Stimulated activated memory B cell treated with anti-CD40 and anti-IgM and Interleukin-4, amounts not matched to agents 10 μg/mL and 1 μg/mL and 100 μg/mL, for 72 hours (primary cell): Measurements from ENCODE around the gene NVL.

Experiments used
- ATAC-seq: fragments of 150-1000 bp; cut with Tn5 transposase; 2 replicates; pipeline ENCODE4 v1.10.0; 2021
- H3K27ac Mint-ChIP-seq: one replicate; pipeline ENCODE4 v1.8.0; 2022; ENCODE audit warnings: mild to moderate bottlenecking, mixed read lengths
- H3K27me3 Mint-ChIP-seq: one replicate; pipeline ENCODE4 v1.8.0; 2022; ENCODE audit warnings: mixed read lengths
- H3K36me3 Mint-ChIP-seq: one replicate; pipeline ENCODE4 v1.8.0; 2022; ENCODE audit warnings: mixed read lengths
- H3K4me1 Mint-ChIP-seq: one replicate; pipeline ENCODE4 v1.8.0; 2022; ENCODE audit warnings: mixed read lengths
- H3K4me3 Mint-ChIP-seq: one replicate; pipeline ENCODE4 v1.8.0; 2022; ENCODE audit warnings: mild to moderate bottlenecking, moderate library complexity, mixed read lengths
- H3K9me3 Mint-ChIP-seq: one replicate; pipeline ENCODE4 v1.8.0; 2022; ENCODE audit warnings: mixed read lengths

The NVL gene

DNA sequence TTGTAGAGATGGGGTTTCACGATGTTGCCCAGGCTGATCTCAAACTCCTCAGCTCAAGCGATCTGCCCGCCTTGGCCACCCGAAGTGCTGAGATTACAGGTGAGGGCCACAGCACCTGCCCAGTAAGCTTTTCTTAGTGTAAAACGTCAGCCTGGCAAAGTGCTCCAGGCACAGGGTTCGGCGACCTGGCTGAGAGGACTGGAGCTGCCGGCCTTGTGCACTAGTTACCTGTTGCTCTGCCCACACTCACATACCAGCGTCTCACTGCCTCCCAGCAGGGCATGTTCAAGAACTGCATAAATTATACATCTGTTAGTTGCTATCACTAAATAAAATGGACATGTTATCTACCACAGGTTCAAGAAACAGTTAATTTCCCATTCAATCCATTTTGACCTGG is 91.8 kb downstream of the NVL start:
- no peak for ATAC-seq
- peaks cover 6% of the 10 kb centered on the region for H3K4me1 Mint-ChIP-seq
- H3K36me3 Mint-ChIP-seq = peaks cover 30% of the 10 kb centered on the region
- no peaks in the 10 kb centered on the region for H3K27me3 Mint-ChIP-seq
- H3K9me3 Mint-ChIP-seq = no peaks in the 10 kb centered on the region
- H3K27ac Mint-ChIP-seq = peak overlapping the region; percentile 9
- H3K4me3 Mint-ChIP-seq = no peak overlapping the region

DNA sequence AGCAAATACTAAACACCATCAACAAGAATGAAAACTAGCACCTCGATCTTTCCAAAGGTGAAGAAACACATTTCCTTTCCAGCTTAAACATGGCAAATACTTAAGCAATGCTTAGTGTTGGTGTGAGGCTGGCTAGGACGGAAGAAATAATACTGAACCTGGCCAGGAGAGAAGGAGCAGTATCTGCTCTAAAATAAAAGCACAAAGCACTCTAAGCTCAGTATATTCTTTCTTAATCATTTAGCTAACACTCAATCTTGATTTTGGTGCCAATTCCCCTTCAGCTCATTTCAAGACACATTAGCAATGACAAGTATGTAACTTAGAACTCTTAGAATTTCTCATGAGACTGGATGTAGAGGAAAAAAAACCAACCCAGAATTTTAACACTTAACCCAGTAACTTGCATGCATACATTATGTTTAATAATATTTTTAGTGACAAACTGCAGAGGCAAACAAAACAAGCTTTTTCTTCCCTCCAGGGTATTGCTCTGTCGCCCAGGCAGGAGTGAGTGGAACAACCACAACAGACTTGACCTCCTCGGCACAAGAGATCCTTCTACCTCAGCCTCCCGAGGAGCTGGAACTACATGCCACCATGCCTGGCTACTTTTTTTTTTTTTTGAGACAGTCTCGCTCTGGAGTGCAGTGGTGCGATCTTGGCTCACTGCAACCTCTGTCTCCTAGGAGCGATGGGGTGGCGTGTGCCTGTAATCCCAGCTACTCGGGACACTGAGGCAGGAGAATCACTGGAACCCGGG is 92.7 kb downstream of the NVL start:
- no peaks in the 10 kb centered on the region for H3K27me3 Mint-ChIP-seq
- peaks cover 6% of the 10 kb centered on the region for H3K4me1 Mint-ChIP-seq
- H3K9me3 Mint-ChIP-seq = no peaks in the 10 kb centered on the region
- ATAC-seq = no peak
- no peak overlapping the region for H3K4me3 Mint-ChIP-seq
- H3K36me3 Mint-ChIP-seq = peaks cover 35% of the 10 kb centered on the region
- H3K27ac Mint-ChIP-seq = peak overlapping the region; percentile 60

DNA sequence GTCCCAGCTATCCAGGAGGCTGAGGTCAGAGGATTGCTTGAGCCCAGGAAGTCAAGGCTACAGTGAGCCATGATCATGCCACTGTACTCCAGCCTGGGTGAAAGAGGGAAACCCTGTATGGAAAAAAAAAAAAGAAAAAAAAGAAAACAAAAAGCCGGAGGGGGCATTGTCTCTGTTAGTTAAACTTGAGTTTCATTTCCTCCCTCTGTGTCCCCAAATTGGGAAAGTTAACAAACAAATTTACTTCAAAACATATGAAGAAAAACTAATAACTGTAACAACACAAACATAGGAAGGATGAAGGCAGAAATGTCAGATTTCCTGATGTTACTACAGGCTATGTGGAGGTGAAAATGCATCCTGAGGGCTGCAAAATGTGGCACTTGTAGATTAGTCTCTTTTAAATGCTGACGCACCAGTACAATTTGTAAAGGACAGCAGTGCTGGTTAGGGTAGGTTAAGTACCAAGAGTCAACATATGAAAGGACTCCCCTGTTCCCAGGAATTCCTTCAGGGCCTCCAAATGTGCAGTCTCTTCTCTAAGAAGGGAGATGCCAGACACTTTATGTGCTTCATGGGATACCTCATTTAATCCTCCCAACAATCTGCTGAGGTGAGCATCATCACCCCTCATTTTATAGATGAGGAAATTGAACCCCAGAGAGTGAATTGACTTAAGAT is 94.0 kb downstream of the NVL start:
- H3K4me3 Mint-ChIP-seq = no peak overlapping the region
- H3K27me3 Mint-ChIP-seq = no peaks in the 10 kb centered on the region
- H3K27ac Mint-ChIP-seq = peak overlapping the region; percentile 60
- H3K9me3 Mint-ChIP-seq = no peaks in the 10 kb centered on the region
- H3K36me3 Mint-ChIP-seq = peaks cover 33% of the 10 kb centered on the region
- peaks cover 6% of the 10 kb centered on the region for H3K4me1 Mint-ChIP-seq
- ATAC-seq = peak; percentile 36

DNA sequence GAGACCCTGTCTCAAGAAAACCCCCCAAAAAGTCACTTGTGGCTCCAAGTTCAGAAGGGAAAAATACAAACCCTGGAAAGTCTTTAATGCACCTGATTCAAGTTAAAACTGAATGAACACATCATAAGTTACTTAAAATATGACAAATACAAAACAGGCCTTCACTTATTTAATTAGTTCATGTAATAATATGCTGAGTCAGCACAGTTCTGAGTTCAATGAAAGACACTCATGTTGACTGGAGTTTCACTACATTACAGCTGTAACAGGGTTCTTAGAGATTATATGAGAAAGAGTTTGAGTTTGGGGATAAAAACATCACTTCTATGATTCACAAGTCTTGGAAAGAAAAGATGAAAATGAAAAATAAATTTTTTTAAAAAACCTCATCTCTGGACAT is 96.0 kb downstream of the NVL start:
- Mint-ChIP-seq H3K27me3 (no peaks in the 10 kb centered on the region), H3K4me3 (no peak overlapping the region), H3K27ac (no peak overlapping the region), H3K9me3 (no peaks in the 10 kb centered on the region), H3K36me3 (peaks cover 42% of the 10 kb centered on the region), H3K4me1 (peaks cover 6% of the 10 kb centered on the region)
- no peak for ATAC-seq

DNA sequence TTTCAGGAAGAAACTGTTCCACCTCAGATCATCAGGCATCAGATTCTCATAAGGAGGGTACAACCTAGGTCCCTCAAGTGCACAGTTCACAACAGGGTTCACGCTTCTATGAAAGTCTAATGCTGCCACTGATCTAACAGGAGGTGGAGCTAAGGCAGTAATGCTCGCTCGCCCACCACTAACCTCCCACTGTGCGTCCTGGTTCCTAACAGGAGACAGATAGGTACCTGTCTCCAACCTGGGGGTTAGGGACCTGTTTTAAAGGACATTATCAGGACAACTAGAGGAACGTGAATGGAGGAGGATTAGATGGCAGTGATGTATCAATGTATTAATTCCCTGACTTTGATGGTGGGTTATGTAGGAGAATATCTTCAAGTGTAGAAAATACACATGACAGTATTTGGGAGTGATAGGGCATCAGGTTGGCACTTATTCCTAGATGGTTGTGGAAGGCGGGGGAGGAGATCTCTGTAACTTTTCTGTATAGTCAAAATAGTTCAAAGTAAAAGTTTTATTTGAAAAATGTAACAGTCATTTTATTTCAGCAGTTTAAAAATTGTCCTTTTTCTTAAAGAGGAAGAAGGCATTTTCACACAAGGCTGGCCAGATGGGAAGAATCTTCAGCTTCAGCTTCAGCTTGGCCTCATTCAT is 103.0 kb downstream of the NVL start:
- no peaks in the 10 kb centered on the region for H3K27me3 Mint-ChIP-seq
- H3K4me3 Mint-ChIP-seq = no peak overlapping the region
- no peaks in the 10 kb centered on the region for H3K4me1 Mint-ChIP-seq
- no peak for ATAC-seq
- H3K36me3 Mint-ChIP-seq = peaks cover 36% of the 10 kb centered on the region
- no peaks in the 10 kb centered on the region for H3K9me3 Mint-ChIP-seq
- no peak overlapping the region for H3K27ac Mint-ChIP-seq

DNA sequence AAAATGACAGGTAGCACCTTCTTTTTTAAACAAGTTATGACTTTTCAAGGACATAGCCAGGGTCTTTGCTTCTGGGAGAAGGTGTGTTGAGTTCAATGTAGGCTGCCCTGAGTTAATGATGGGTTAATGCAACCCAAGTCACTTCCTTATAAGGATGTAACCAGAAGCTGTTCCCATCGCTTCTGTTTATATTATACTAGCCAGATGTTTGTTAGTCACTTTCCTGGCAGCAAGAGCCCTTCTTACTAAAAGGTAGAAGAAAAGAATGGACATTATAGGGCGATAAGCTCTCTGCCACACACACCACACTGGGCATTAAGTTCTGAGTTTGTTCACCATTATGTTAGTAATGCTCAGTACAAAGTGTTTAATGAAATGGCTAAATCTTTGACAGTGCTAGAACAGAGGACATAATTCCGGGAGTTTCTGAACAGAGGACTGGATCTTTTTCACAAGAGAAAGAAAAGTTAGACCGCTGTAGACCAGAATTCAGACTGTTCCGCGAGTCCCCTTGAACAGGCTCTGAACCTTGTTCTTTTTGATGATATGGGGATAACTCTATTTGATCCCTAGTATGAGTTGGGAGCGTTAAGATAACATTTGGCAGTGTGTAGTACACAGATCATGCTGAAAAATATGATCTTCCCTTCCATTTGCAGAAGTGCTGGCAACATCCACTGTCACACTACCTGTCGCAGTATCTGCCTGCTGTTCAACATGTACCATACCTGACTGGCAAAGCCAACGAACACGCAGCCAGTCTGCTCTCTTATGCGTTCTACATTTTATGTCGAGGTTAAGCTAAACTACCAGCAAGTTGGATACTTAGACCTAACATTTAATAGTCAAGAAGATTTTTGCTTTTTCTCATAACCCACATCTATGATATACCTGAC is 105.9 kb downstream of the NVL start:
- no peak overlapping the region for H3K27ac Mint-ChIP-seq
- H3K27me3 Mint-ChIP-seq = no peaks in the 10 kb centered on the region
- ATAC-seq = no peak
- H3K4me3 Mint-ChIP-seq = no peak overlapping the region
- no peaks in the 10 kb centered on the region for H3K9me3 Mint-ChIP-seq
- H3K36me3 Mint-ChIP-seq = peaks cover 17% of the 10 kb centered on the region
- no peaks in the 10 kb centered on the region for H3K4me1 Mint-ChIP-seq

DNA sequence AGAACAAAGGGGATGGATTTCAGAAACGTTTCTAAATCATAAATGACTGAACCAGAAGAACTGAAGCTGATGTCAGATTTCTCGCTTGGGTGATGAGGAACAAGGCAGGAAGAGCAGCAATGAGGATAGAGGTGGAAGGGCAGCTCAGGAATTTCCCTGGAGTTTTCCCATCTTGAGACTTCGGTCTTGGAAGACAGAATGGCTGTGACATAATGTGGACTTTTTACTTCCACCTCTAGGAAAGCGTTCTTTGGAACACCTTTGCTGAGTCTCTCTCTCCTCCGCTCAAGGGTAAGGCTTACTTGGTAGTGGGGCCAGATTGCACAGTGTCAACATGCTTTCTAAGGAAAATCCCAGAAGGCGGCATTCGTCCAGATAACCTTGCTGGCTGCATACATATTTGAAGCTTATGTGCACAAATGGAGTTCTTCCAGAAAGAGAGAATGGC is 110.3 kb downstream of the NVL start:
- Mint-ChIP-seq H3K4me1 (peaks cover 6% of the 10 kb centered on the region), H3K27me3 (no peaks in the 10 kb centered on the region), H3K36me3 (no peaks in the 10 kb centered on the region), H3K27ac (no peak overlapping the region), H3K9me3 (no peaks in the 10 kb centered on the region), H3K4me3 (no peak overlapping the region)
- ATAC-seq = no peak

DNA sequence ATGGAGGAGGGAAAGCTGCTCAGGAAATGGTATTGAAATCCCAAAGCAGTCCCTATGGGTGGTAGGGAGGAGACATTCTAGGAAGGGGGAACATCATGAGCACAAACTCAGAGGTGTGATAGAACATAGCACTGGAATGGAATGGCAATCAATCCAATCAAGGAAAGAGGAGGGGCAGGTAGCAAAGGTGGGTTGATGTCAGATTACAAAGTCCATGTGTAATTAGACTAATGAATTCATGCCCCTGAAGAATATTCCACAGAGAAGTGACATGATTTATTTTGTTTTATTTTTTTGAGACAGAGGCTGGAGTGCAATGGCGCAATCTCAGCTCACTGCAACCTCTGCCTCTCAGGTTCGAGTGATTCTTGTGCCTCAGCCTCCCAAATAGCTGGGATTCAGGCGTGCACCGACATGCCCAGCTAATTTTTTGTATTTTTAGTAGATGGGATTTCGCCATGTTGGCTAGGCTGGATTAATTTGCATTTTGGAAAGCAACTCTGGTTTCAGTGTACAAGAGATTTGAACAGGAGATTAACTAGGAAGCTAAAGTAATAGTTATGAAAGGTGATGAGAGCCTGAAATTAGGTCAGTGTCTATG is 110.9 kb downstream of the NVL start:
- no peak overlapping the region for H3K27ac Mint-ChIP-seq

DNA sequence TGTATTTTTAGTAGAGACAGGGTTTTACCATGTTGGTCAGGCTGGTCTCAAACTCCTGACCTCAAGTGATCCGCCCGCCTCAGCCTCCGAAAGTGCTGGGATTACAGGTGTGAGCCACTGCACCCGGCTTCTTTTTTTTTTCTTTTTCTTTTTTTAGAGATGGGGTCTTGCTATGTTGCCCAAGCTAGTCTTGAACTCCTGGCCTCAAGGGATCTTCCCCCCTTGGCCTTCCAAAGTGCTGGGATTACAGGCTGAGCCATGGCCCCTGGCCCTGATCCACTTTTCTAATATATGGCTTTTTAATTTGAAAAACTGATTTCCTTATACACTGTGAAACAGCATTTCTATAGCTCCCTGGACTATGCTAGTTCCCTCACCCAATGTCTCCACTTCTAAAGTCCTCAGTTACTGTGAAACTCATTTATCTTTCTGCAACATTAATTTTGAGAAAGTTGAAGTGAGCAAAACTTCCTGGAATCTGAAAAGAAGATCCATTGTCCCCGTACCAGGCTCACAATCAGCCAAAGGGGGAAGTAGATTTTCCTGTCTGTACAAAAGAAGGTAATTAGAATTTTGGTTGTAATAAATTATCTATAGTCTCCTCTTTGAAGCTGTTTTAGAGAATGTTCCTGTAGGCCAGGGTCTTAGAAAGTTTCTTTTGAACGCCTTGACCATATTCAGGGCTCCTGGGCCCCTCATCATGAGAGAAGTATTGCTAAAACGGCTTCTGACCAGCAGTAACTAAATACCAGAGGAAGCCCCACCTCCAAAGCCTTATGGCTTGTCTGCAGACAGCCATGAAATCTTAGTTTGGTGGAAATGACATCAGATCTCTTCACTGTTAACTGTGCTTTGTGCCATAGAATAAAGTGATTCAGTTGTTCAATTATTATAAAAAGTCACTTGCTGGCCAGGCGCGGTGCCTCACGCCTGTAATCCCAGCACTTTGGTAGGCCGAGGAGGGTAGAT is 112.0 kb downstream of the NVL start:
- Mint-ChIP-seq H3K27ac (peak overlapping the region; percentile 53), H3K4me1 (peaks cover 15% of the 10 kb centered on the region), H3K36me3 (no peaks in the 10 kb centered on the region), H3K27me3 (no peaks in the 10 kb centered on the region), H3K4me3 (no peak overlapping the region), H3K9me3 (no peaks in the 10 kb centered on the region)
- no peak for ATAC-seq

More for the DNA sequence above, 110.9 kb downstream of the NVL start:
- Mint-ChIP-seq H3K27me3 (no peaks in the 10 kb centered on the region), H3K4me3 (no peak overlapping the region), H3K4me1 (peaks cover 8% of the 10 kb centered on the region), H3K36me3 (no peaks in the 10 kb centered on the region), H3K9me3 (no peaks in the 10 kb centered on the region)
- ATAC-seq = no peak

DNA sequence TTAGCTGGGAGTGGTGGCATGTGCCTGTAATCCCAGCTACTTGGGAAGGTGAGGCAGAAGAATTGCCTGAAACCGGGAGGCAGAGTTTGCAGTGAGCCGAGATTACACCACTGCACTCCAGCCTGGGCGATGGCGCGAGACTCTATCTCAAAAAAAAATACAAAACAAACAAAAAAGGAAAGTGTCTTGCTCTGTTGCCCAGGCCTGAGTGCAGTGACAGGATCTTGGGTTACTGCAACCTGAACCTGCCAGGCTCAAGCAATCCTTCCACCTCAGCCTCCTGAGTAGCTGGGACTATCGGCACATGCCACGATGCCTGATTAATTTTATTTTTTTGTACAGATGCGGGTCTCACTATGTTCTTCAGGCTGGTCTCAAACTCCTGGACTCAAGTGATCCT is 113.6 kb downstream of the NVL start:
- ATAC-seq = no peak
- no peak overlapping the region for H3K4me3 Mint-ChIP-seq
- H3K27ac Mint-ChIP-seq = no peak overlapping the region
- no peaks in the 10 kb centered on the region for H3K9me3 Mint-ChIP-seq
- peaks cover 15% of the 10 kb centered on the region for H3K4me1 Mint-ChIP-seq
- H3K27me3 Mint-ChIP-seq = no peaks in the 10 kb centered on the region
- H3K36me3 Mint-ChIP-seq = no peaks in the 10 kb centered on the region

DNA sequence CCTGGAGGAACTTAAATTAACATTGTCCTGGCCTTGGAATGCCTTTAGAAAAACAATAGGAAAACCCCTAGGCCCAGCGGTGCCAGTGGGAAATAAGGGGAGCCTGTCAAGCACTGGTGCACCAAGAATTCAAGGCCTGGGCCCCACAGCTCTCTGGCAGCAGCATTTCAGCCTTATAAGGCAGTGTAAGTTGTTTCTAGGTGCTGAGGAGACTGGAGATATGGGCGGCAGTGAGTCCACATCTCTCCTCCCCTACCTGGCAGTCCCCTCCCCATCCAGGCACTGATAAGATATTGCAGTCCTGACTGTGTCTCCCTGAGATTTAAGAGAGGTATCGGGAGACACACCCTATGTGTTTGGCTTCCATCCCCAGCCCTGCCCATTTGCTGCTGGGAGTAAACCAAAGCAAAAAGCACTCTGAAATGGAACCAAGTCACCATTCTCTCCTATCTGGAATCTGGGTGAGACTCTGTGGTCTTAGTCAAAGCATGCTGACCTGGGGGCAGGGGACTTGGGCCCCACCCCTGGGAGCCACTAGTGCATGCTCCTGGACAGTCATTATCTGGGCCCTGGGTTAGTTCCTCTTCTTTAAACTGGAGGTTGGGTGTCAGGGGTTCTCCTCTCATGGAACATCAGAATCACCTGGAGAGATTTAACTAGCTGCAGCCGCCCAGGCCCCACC is 116.4 kb downstream of the NVL start:
- Mint-ChIP-seq H3K4me1 (peaks cover 30% of the 10 kb centered on the region), H3K27ac (peak overlapping the region; percentile 27), H3K4me3 (no peak overlapping the region), H3K27me3 (no peaks in the 10 kb centered on the region), H3K9me3 (no peaks in the 10 kb centered on the region), H3K36me3 (no peaks in the 10 kb centered on the region)
- ATAC-seq = peak; percentile 74

DNA sequence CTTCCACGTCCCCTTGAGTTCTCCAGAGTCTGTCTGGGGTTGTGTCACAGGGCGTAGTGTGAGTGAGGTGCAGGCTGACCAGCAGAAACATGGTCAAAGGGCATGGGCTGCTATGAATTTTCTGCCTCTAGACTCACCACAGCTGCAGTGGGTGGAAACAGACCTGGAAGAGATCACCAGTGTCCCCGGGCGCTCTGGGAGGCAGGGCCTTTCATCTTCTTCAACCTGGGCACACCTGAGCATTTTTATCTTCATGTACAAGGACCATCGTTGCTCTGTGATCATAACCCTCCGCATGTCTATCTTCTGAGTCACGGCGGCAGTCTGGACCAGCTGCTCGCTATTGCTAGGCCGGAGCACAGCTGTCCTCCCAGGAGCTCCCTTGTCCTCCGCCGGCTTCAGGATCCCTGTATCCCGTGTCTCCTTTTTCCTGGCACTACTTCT is 117.3 kb downstream of the NVL start:
- ATAC-seq = no peak
- Mint-ChIP-seq H3K27me3 (no peaks in the 10 kb centered on the region), H3K4me3 (no peak overlapping the region), H3K4me1 (peaks cover 25% of the 10 kb centered on the region), H3K36me3 (no peaks in the 10 kb centered on the region), H3K9me3 (no peaks in the 10 kb centered on the region), H3K27ac (peak overlapping the region; percentile 27)

DNA sequence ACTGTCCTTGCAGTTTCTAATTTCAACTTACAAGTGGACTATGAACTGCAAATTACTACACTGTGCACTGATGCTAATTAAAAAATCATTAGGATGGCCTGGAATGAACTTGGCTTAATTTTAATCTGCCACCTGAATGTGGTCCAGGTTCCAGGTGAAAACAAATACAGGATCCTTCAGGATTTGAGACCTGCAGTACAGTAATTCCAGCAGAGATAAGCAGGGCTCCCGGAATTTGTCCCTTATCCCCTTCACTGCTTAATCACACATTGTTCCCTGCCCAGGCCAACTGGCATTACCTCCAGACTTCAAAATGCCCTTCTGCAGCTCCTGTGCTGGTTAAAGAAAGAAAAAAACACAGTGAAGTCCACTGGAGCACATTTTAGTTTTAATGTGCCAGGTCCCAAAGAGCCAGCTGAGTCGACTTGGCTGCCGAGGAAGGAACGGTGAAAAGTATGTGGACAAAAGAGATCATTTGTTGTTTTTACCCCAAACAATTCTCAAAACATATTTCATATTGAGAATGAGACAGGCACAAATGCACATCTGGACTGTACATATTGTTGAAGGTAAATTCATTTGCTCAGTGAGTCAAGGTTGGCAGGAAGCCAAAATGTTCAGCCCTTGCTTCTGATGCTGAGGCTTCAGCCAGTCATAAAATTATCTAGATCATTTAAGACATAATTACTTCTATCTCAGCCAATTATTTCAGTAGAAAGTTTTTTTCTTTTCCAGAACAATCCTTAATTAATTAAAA is 118.6 kb downstream of the NVL start:
- Mint-ChIP-seq H3K4me3 (no peak overlapping the region), H3K4me1 (peaks cover 25% of the 10 kb centered on the region), H3K9me3 (no peaks in the 10 kb centered on the region)

More for the DNA sequence above, 118.6 kb downstream of the NVL start:
- H3K36me3 Mint-ChIP-seq = no peaks in the 10 kb centered on the region
- H3K27me3 Mint-ChIP-seq = no peaks in the 10 kb centered on the region
- ATAC-seq = no peak
- H3K27ac Mint-ChIP-seq = no peak overlapping the region
